GM19238 (cell line): Measurements from ENCODE around the gene IGLL5.
"Not testable (repeated sequence)": the region's sequence is repeated elsewhere in the genome, so short reads cannot be mapped to it uniquely, and the experiment has no call there.

Source experiments
- DNase-seq: peaks from one replicate; pipeline ENCODE4 v3.0.0; 2011; ENCODE audit warnings: low spot score; ENCODE audit not compliant: insufficient read length

The IGLL5 gene

GRCh38 chr22:22900527-22901205 is 13.1 kb downstream of the IGLL5 start:
- not testable (repeated sequence) for DNase-seq

DNA sequence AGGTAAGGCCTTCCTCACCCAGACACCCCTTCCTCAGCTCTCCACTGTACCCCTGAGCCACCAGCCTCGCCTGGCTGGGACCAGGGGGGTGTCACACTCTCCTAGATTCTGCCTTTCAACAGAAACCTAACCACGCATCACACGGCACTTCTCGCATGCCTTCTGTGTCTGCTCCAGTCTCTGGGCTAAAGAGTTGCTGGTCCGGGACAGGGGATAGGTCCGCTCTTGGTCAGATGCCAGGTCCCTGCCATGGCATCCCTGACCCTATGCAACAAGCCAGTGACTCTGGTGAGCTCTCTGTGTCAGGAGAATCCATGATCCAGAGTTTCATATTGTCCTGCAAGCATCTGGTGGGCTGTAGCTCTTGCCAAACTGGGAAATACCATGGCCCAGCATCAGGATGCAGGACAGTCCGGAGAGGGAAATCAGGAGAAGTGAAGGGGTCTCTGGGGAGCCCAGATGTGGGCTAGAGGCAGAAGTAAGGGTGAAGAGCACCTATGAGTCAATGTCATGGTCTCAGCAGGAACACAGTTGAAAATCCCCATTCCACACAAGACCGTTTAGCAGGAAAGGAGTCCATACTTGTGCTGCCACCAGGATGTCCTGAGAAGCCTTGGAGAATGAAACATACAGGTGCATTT is 14.1 kb downstream of the IGLL5 start:
- no peak for DNase-seq

DNA sequence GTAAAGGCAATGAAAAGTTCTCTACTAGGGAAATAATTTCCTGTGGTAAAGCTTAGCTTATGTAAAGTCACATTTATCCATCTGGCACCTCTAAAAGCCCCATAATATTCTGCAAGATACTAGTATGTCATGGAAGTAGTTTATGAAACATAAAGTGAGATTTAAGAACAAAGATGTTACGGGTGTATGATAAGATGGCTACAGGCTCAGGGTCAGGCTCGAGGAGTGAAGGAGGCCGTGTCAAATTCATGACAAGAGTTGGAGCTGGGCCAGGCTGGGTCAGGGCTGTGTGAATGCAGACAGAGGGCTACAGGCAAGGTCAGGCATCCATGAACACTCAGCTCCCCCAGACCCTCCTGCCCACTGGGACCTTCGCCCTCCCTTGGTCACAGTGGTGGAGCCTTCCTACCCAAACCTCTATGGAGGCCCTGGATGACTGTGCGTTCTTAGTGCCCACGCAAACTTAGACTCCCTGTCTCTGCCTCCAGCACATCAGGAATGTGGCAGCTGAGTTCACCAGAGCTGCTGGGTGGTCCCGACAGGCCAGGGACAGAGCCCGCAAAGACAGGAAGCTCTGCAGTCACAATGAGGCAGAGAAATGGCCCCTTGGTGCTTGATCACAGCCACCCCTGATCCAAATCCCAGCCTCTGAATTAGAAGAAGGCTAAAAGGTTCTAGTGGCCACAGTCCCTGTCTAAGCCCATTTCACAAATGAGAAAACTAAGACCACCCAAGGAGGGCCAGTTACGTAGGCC is 14.8 kb downstream of the IGLL5 start:
- no peak for DNase-seq

- no peak for DNase-seq
Measured at GRCh38 chr22:22903355-22903777, 15.8 kb downstream of the IGLL5 start.

DNA sequence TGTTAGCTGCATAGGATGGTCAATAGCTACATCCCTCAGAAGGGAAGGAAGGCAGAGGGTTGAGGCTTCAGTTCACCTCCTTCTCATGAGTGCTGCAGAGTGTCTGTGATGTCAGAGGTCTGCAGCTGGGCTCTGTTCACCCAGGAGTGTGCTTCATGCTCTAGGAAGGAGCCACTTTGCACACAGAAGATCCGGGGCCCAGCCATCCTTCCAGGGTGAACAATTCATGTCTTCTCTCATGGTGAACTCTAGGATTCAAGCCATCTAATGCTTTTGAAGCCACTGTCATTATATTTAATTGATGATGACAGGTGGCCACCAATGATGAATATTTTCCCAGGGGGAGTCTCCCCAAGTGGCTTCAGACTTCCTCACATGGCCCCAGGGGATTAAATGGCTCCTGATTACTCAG is 16.2 kb downstream of the IGLL5 start:
- DNase-seq: not testable (repeated sequence)

DNA sequence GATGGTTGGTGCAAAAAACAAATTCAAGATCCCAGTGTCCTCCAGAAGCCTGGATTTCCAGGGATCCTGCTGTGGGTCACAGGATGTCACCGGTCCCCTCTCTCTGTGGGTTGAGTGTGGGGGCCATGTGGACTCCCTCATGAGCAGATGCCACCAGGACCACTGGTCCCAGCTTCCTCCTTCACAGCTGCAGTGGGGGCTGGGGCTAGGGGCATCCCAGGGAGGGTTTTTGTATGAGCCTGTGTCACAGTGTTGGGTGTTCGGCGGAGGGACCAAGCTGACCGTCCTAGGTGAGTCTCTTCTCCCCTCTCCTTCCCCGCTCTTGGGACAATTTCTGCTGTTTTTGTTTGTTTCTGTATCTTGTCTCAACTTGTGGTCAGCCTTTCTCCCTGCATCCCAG is 17.1 kb downstream of the IGLL5 start:
- not testable (repeated sequence) for DNase-seq

DNA sequence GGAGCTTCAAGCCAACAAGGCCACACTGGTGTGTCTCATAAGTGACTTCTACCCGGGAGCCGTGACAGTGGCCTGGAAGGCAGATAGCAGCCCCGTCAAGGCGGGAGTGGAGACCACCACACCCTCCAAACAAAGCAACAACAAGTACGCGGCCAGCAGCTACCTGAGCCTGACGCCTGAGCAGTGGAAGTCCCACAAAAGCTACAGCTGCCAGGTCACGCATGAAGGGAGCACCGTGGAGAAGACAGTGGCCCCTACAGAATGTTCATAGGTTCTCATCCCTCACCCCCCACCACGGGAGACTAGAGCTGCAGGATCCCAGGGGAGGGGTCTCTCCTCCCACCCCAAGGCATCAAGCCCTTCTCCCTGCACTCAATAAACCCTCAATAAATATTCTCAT is 18.8 kb downstream of the IGLL5 start:
- not testable (repeated sequence) for DNase-seq

GRCh38 chr22:22906907-22907550 is 19.4 kb downstream of the IGLL5 start:
- no peak for DNase-seq

DNA sequence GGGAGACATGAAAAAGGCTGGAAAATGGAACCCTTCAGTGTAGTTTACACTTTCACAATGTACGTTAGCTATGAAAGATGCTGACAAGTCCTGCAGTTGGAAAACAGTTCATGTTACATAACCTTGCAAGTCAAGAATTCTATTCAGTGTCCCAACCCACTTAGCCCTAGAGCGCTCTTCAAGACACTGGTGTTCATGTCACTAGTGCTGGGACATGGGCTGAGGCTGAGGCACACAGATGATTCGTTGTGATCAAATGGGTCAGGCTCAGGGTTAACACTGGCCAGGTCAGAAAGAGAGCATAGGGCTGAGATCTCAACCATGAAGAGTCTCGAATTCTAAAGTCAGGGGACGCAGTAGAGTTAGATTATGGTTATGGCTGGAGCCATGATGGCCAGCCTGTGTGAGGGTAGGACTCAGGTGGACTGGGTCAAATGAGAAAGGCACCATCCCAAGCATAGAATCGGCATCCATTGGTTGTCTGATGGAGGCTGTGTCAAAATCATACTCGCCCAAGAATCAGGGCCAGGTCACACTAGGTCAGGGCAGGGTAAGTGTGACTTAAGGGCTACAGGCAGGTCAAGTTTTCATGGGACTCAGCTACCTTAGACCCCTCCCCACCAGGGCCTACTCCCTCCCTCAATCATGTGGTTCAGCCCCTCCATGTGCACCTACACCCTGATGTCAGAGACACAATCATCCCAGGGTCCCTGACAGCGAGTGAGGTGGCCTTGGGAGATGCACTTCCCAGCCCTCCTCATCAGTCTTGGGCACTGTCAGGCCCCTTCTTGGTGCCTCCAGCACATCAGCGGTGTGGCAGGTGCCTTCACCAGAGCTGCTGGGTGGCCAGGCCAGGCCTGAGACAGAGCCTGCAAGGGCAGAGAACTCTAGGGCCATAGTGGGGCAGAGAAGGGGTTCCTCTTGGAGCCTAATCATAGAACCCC is 20.2 kb downstream of the IGLL5 start:
- no peak for DNase-seq

- no peak for DNase-seq
Measured at GRCh38 chr22:22908495-22908861, 20.9 kb downstream of the IGLL5 start.

- DNase-seq: no peak
Measured at GRCh38 chr22:22908941-22909604, 21.5 kb downstream of the IGLL5 start.

- no peak for DNase-seq
Measured at GRCh38 chr22:22909605-22910271, 22.1 kb downstream of the IGLL5 start.

DNA sequence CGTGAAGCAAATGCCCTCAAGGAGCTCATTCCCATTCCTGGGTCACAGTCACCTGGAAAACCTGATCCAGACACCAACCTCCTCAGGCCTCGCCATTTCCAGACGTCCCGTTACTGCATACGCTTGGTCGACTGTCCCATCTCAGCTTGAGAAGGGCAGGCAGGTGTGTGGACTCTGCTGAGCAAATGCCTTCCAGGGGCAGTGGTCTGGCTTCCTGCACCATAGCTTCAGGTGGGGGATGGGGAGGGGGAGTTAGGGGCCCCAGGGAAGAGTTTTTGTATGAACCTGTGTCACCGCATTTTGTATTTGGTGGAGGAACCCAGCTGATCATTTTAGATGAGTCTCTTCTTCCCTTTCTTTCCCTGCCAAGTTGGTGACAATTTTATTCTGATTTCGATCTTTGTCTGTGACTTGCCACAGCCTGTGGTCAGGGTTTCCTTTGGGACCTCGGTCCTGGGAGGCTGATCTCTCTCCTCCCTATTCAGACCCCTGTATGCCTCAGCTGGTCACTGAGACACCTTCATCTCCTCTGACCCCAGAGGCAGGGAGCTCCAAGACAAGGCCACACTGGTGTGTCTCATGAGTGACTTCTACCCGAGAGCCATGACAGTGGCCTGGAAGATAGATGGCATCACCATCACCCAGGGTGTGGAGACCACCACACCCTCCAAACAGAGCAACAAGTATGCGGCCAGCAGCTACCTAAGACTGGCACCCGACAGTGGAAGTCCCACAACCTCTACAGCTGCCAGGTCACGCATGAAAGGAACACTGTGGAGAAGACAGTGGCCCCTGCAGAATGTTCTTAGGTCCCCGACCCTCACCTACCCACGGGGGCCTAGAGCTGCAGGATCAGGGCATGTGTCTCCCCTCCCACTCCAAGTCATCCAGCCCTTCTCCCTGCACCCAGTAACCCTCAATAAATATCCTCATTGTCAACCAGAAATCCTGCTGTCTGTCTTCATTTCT is 22.9 kb downstream of the IGLL5 start:
- DNase-seq: no peak

DNA sequence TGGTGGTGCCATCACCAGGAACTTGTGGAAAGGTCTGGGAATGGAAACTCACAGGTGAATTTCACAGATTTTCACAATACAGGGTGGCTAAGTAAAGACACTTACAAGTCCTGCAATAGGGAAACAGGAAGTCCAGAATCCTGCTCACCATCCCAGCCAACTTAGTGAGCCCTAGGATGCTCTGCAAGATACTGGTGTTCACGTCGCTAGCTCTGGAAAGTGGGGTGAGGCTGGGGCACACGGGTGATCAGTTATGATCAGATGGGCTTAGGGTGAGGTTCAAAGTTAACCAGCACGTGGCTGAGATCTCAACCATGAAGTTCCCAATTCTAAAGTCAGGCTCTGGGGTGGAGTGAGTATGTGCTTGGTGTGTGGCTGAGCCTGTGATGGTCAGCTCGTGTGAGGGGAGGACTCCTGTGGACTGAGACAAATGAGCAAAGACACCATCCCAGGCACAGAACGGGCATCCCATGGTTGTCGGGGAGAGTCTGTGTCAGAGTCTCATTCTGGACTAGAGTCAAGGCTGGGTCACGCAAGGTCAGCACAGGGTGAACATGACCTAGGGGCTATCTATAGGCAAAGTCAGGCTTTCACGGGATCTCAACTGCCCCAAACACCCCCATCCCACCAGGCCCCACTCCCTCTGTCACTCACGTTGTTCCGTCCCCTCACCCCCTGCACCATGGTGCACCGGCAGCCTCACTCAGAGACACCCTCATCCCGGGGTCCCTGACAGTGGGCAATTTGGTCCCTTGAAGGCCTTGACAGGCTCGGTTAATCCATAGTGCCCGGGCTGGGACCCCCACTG is 23.9 kb downstream of the IGLL5 start:
- no peak for DNase-seq

- DNase-seq: no peak
Measured at GRCh38 chr22:22912135-22912987, 24.7 kb downstream of the IGLL5 start.

DNA sequence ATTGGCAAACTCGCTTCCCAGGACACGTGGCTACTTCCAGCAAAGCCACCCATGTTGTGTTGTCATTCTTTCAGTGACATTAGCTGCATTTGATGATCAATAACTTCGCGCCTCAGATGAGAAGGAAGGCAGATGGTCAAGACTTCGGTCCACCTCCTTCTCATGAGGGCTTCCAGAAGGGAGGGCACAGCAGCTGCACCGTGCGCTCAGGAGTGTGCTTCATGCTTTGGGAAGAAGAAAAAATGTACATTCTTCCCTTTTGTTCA is 25.3 kb downstream of the IGLL5 start:
- DNase-seq: no peak

- no peak for DNase-seq
Measured at GRCh38 chr22:22913989-22914388, 26.4 kb downstream of the IGLL5 start.
